SK-N-SH (cell line): Measurements from ENCODE around the gene HOTAIR.

ENCODE experiments used
- CHD2 ChIP-seq: fragments of 150-350 bp; IDR thresholded peaks from 2 replicates; pipeline ENCODE4 v1.6.1; 2018; ENCODE audit warnings: low read length; ENCODE audit not compliant: partially characterized antibody
- CTCF ChIP-seq: fragments of 200-600 bp; sonication (generic); IDR thresholded peaks from 2 replicates; pipeline ENCODE4 v1.6.1; 2017; ENCODE audit warnings: antibody characterized with exemption, mild to moderate bottlenecking, moderate library complexity
- EP300 ChIP-seq, 2 experiments: IDR thresholded peaks; 2 replicates each; pipeline versions ENCODE4 v1.4.0 to v1.6.1; 2012; ENCODE audit warnings: borderline replicate concordance in 1 of 2, low read depth in 1 of 2, low read length in 1 of 2
- EZH2phosphoT487 ChIP-seq: fragments of 200-600 bp; sonication (generic); IDR thresholded peaks from 2 replicates; pipeline ENCODE4 v1.6.1; 2017; ENCODE audit warnings: low read depth, mixed run types, mild to moderate bottlenecking, antibody characterized with exemption, moderate library complexity, borderline replicate concordance
- FOXJ3 ChIP-seq: sonication (generic); formaldehyde crosslinking; IDR thresholded peaks from 2 replicates; pipeline ENCODE4 v1.5.1; 2020; ENCODE audit warnings: mild to moderate bottlenecking, missing genetic modification reagents
- GABPA ChIP-seq: IDR thresholded peaks from 2 replicates; pipeline ENCODE4 v1.4.0; 2012; ENCODE audit warnings: low read depth, mild to moderate bottlenecking
- IRF3 ChIP-seq: fragments of 150-350 bp; IDR thresholded peaks from 2 replicates; pipeline ENCODE4 v1.6.1; 2016; ENCODE audit warnings: mild to moderate bottlenecking, low read depth, low read length
- MAX ChIP-seq: IDR thresholded peaks from 2 replicates; pipeline ENCODE4 v1.4.0; 2012; ENCODE audit warnings: low read depth
- NRF1 ChIP-seq: IDR thresholded peaks from 2 replicates; pipeline ENCODE4 v1.6.1; 2012; ENCODE audit warnings: low read depth, mild to moderate bottlenecking, low read length
- REST ChIP-seq: IDR thresholded peaks from 2 replicates; pipeline ENCODE4 v1.6.1; 2012; ENCODE audit warnings: mild to moderate bottlenecking, low read depth, low read length, moderate library complexity
- RFX5 ChIP-seq: IDR thresholded peaks from 2 replicates; pipeline ENCODE4 v1.6.1; 2012; ENCODE audit warnings: mild to moderate bottlenecking, improper control_type of control experiment, low read length
- SIN3A ChIP-seq: IDR thresholded peaks from 2 replicates; pipeline ENCODE4 v1.6.1; 2012; ENCODE audit warnings: low read depth, mild to moderate bottlenecking, low read length, moderate library complexity, borderline replicate concordance
- SMC3 ChIP-seq: IDR thresholded peaks from 2 replicates; pipeline ENCODE4 v1.6.1; 2012; ENCODE audit warnings: low read depth, low read length, improper control_type of control experiment
- YY1 ChIP-seq: IDR thresholded peaks from 2 replicates; pipeline ENCODE4 v1.4.0; 2012; ENCODE audit warnings: low read depth, mild to moderate bottlenecking

GRCh38 chr12:53929527-53929926 is 45.2 kb downstream of the HOTAIR start:
- TF ChIP-seq SIN3A = no peak
- TF ChIP-seq CTCF = no peak
- TF ChIP-seq REST = no peak
- no peak for TF ChIP-seq EZH2phosphoT487
- TF ChIP-seq RFX5 = no peak
- TF ChIP-seq NRF1 = no peak
- TF ChIP-seq MAX = no peak
- no peak for TF ChIP-seq SMC3
- TF ChIP-seq IRF3 = no peak
- no peak for TF ChIP-seq EP300 (IDR thresholded peaks at IDR 0.05; ENCODE audit: borderline replicate concordance in 1 of 2, low read depth in 1 of 2, low read length in 1 of 2)
- no peak for TF ChIP-seq FOXJ3 (CRISPR knock-in tag)
- no peak for TF ChIP-seq YY1
- no peak for TF ChIP-seq CHD2
- TF ChIP-seq GABPA = no peak
